T47D (cell line): ENCODE measurements around the gene SHLD1.
"Not testable (repeated sequence)": the region's sequence is repeated elsewhere in the genome, so short reads cannot be mapped to it uniquely, and the experiment has no call there.

Source experiments
- DNase-seq, 2 experiments: peaks; one replicate each; pipeline versions ENCODE4 v3.0.0 to v3.0.0-alpha.2; 2011 to 2012; ENCODE audit warnings: low read depth in 1 of 2, low spot score in 1 of 2
- JUND ChIP-seq: IDR thresholded peaks from 2 replicates; pipeline ENCODE4 v1.6.1; 2012; ENCODE audit warnings: low read depth
- in situ Hi-C: cut with HindIII; loops from 2 replicates; pipeline ENCODE4 v1.10.0; 2016; ENCODE audit warnings: low sequenced_read_pairs, low pct_unique_long_range_greater_than_20kb

Gene SHLD1

GRCh38 chr20:5742041-5742440, 8.2 kb upstream of the SHLD1 start:
- no peak for TF ChIP-seq JUND
- DNase-seq, result no peak
- in situ Hi-C loops, result no loop called here

GRCh38 chr20:5745416-5746030, 4.7 kb upstream of the SHLD1 start:
- in situ Hi-C loops, result no loop called here
- DNase-seq, result no peak
- no peak for TF ChIP-seq JUND

- in situ Hi-C loops, result no loop called here
Measured at GRCh38 chr20:5746064-5746463, 4.1 kb upstream of the SHLD1 start.

GRCh38 chr20:5748246-5748645, 2.0 kb upstream of the SHLD1 start:
- DNase-seq, result no peak
- in situ Hi-C loops, result no loop called here
- no peak for TF ChIP-seq JUND

More at GRCh38 chr20:5746064-5746463, 4.1 kb upstream of the SHLD1 start:
- no peak for DNase-seq
- no peak for TF ChIP-seq JUND

GRCh38 chr20:5749512-5749951, 669 bp upstream of the SHLD1 start:
- in situ Hi-C loops, DNase-seq: not testable (repeated sequence)

- in situ Hi-C loops, result no loop called here
- no peak for DNase-seq
- no peak for TF ChIP-seq JUND
Measured at GRCh38 chr20:5751856-5752255, 1.7 kb downstream of the SHLD1 start.

- DNase-seq, result no peak
- TF ChIP-seq JUND, result no peak
- in situ Hi-C loops, result no loop called here
Measured at GRCh38 chr20:5753814-5754213, 3.6 kb downstream of the SHLD1 start.

GRCh38 chr20:5757949-5758348, 7.7 kb downstream of the SHLD1 start:
- no peak for DNase-seq
- TF ChIP-seq JUND, result no peak
- in situ Hi-C loops, result no loop called here

GRCh38 chr20:5766085-5766764, 16.0 kb downstream of the SHLD1 start:
- DNase-seq, result no peak
- in situ Hi-C loops, result no loop called here
- TF ChIP-seq JUND, result no peak

- DNase-seq, result no peak
- in situ Hi-C loops, result no loop called here
- no peak for TF ChIP-seq JUND
Measured at GRCh38 chr20:5767493-5768098, 17.4 kb downstream of the SHLD1 start.

- in situ Hi-C loops, result no loop called here
- no peak for TF ChIP-seq JUND
Measured at GRCh38 chr20:5770231-5770986, 20.2 kb downstream of the SHLD1 start.

GRCh38 chr20:5770987-5771318, 20.8 kb downstream of the SHLD1 start:
- TF ChIP-seq JUND, result no peak
- in situ Hi-C loops, result no loop called here
- no peak for DNase-seq

More at GRCh38 chr20:5770231-5770986, 20.2 kb downstream of the SHLD1 start:
- DNase-seq, result no peak

- in situ Hi-C loops, result no loop called here
- DNase-seq, result no peak
- no peak for TF ChIP-seq JUND
Measured at GRCh38 chr20:5772704-5773103, 22.5 kb downstream of the SHLD1 start.
